GM23248 (cell line): Measurements from ENCODE around the gene CD7. TPM values are rescaled to one million over a fixed set of nuclear protein-coding genes. Genes with fewer than 3 reads are reported as not detected.
A peak's percentile ranks its signal among the peaks of the same experiment; 100 is the strongest.

Experiments
- DNase-seq: peaks from one replicate; pipeline ENCODE4 v3.0.0-alpha.2; 2015
- H2AFZ ChIP-seq: fragments of 200-600 bp; sonication (generic); 2 replicates; pipeline ENCODE4 v1.6.1; 2016; ENCODE audit warnings: antibody characterized with exemption
- H3F3A ChIP-seq: fragments of 200-600 bp; sonication (generic); 2 replicates; pipeline ENCODE4 v1.6.1; 2016; ENCODE audit warnings: mild to moderate bottlenecking, antibody characterized with exemption, mixed run types; ENCODE audit not compliant: insufficient read depth
- H3K27ac ChIP-seq: fragments of 200-600 bp; sonication (generic); 2 replicates; pipeline ENCODE4 v1.5.1; 2016; ENCODE audit warnings: mild to moderate bottlenecking
- H3K27me3 ChIP-seq: fragments of 200-600 bp; sonication (generic); replicated peaks from 2 replicates; pipeline ENCODE4 v1.6.1; 2016; ENCODE audit warnings: mild to moderate bottlenecking; ENCODE audit not compliant: insufficient read depth
- H3K36me3 ChIP-seq: fragments of 200-600 bp; sonication (generic); 2 replicates; pipeline ENCODE4 v1.6.1; 2016; ENCODE audit warnings: low read depth, mild to moderate bottlenecking
- H3K4me1 ChIP-seq: fragments of 200-600 bp; sonication (generic); 2 replicates; pipeline ENCODE4 v1.6.1; 2016; ENCODE audit warnings: mild to moderate bottlenecking; ENCODE audit not compliant: insufficient read depth
- H3K4me2 ChIP-seq: fragments of 200-600 bp; sonication (generic); one replicate; pipeline ENCODE4 v1.6.1; 2016; ENCODE audit warnings: mild to moderate bottlenecking; ENCODE audit not compliant: unreplicated experiment
- H3K4me3 ChIP-seq: fragments of 200-600 bp; sonication (generic); 2 replicates; pipeline ENCODE4 v1.5.1; 2016; ENCODE audit warnings: mild to moderate bottlenecking
- H3K79me2 ChIP-seq: fragments of 200-600 bp; sonication (generic); 2 replicates; pipeline ENCODE4 v1.6.1; 2016; ENCODE audit warnings: mild to moderate bottlenecking; ENCODE audit not compliant: insufficient read depth
- H3K9ac ChIP-seq: fragments of 200-600 bp; sonication (generic); 2 replicates; pipeline ENCODE4 v1.6.1; 2016; ENCODE audit warnings: mild to moderate bottlenecking
- H3K9me2 ChIP-seq: fragments of 200-600 bp; sonication (generic); 2 replicates; pipeline ENCODE4 v1.6.1; 2016; ENCODE audit warnings: mixed run types, mild to moderate bottlenecking, moderate library complexity; ENCODE audit not compliant: insufficient read depth
- H3K9me3 ChIP-seq: fragments of 200-600 bp; sonication (generic); one replicate; pipeline ENCODE4 v1.6.1; 2017; ENCODE audit warnings: low read depth
- H4K20me1 ChIP-seq: fragments of 200-600 bp; sonication (generic); 2 replicates; pipeline ENCODE4 v1.6.0; 2016; ENCODE audit not compliant: insufficient read depth
- EZH2 ChIP-seq: fragments of 200-600 bp; sonication (generic); IDR thresholded peaks from 2 replicates; pipeline ENCODE4 v1.6.1; 2018; ENCODE audit warnings: antibody characterized with exemption, mild to moderate bottlenecking; ENCODE audit not compliant: insufficient read depth, poor library complexity, severe bottlenecking
- EZH2phosphoT487 ChIP-seq: fragments of 200-600 bp; sonication (generic); IDR thresholded peaks from 2 replicates; pipeline ENCODE4 v1.6.1; 2018; ENCODE audit warnings: antibody characterized with exemption, moderate library complexity, mild to moderate bottlenecking, low read depth; ENCODE audit not compliant: insufficient read depth
- WGBS, 2 experiments: methylation state at CpG; one replicate each; pipeline ENCODE4 v1.1.6; 2015 to 2017; ENCODE audit warnings: low lambda C conversion rate in 2 of 2, low coverage in 1 of 2; ENCODE audit errors: missing lambda C conversion rate in 2 of 2; 5-methylcytosine and 5-hydroxymethylcytosine counted together
- in situ Hi-C: fragments of 300-500 bp; cut with MboI; formaldehyde crosslinking; loops from 2 replicates; pipeline ENCODE4 v1.15.0; 2020
- polyA plus RNA-seq: library from polyadenylated mRNA; unstranded; fragments of >200 nt; fragmentation: Nextera tagmentation; extraction: Ambion mirVana; gene quantifications from 2 replicates; pipeline ENCODE4 v1.2.1, GENCODE V29; 2016
- total RNA-seq: library from RNA; depleted of rRNA; stranded (reverse); fragments of >200 nt; shearing (Covaris generic); gene quantifications from 2 replicates; pipeline ENCODE4 v1.2.3, GENCODE V29; 2014

Gene CD7
- total and polyA plus RNA-seq, 2 experiments from 2014 or later: 0.22 to 0.23 TPM

DNA sequence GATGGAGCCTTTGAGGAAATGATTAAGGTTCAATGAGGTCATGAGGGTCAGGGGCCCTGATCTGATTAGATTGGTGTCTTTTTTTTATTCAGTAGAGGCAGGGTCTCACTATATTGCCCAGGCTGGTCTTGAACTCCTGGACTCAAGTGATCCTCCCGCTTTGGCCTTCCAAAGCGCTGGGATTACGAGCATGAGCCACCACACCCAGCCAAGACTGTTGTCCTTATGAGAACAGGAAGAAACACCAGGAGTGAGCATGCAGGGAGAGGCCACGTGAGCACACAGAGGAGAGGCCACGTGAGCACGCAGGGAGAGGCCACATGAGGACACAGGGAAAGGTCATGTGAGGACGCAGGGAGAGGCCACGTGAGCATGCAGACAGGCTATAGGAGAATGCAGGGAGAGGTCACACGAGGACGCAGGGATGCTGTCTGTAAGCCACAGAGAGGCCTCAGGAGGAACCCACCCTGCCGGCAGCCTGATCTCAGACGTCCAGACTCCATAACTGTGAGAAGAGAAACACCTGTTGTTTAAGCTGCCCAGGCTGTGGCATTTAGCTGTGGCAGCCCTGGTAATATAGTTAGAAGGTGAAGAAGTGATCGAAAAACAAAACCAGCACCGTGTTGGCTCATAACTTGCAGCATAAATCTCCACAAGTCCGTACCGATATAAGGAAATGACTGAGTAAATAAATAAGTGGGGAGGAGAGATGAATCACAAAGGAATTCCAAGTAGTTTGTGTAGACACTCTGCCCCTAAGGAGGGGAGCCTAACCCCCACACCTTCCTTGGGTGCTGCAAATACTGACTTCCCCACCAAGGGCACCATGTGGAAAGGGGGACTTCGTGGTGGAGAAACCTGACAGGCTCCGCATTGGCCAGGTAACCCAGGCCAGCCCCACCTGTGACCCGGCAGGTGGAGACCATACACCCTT lies 29.3 kb downstream of the CD7 start:
- H3K9ac ChIP-seq: no peak overlapping the region
- TF ChIP-seq EZH2phosphoT487 (no peak), EZH2 (no peak)

DNA sequence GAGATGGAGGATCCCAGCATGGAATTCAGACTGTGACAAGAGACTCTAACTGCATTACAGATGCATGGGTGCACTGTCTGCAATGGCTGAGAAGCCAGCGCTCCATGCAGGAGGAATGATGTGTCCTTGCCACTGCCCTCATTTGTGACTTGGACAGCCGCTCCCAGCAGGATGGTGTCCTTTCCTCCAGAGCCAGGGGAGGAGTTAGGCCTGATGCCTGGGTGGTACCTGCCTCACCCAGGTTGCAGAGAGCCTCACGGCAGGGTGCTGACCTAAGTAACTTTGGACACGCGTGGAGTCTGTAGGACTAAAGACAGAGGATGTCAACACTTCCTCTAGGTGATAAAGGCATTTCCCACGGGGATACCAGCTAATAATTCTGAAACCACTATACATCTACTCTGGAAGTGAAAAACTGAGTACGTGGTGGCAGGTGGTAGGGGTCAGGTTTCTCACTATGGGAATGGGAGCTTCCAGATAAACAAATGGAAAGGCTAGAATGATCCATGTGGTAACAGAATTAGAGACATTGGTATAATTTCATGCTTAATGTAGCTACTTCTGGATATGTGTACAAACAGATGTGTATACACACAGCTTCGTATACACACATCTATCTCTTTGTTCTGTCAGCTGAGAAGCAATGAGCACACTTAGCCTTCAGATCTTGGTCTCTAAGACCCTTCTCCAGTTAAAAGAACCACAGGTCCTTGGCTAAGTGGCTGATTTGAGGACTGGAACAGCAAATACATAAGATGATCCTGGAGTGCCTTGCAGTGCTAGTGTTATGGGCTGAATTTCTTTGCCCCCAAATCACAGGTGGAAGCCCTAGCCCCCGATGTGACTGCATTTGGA lies 30.2 kb downstream of the CD7 start:
- H3K9me3 ChIP-seq: no peaks in the 10 kb centered on the region
- no peak overlapping the region for H3K4me3 ChIP-seq
- WGBS, 2 experiments: 74 to 83% methylated on average over 9 of the region's 9 CpGs
- H3K9me2 ChIP-seq: no peaks in the 10 kb centered on the region
- no peaks in the 10 kb centered on the region for H3K36me3 ChIP-seq
- H3K4me2 ChIP-seq: no peak overlapping the region
- no peaks in the 10 kb centered on the region for H3F3A ChIP-seq
- H2AFZ ChIP-seq: no peak overlapping the region
- no peak for DNase-seq
- H3K9ac ChIP-seq: no peak overlapping the region
- no peak overlapping the region for H3K27ac ChIP-seq
- H3K4me1 ChIP-seq: peaks cover 11% of the 10 kb centered on the region
- H3K79me2 ChIP-seq: no peaks in the 10 kb centered on the region
- H4K20me1 ChIP-seq: no peaks in the 10 kb centered on the region
- H3K27me3 ChIP-seq: no peaks in the 10 kb centered on the region
- in situ Hi-C loops: no loop called here
- TF ChIP-seq EZH2: no peak
- TF ChIP-seq EZH2phosphoT487: no peak

More for the DNA sequence above, 29.3 kb downstream of the CD7 start:
- no peaks in the 10 kb centered on the region for H4K20me1 ChIP-seq
- H3K4me3 ChIP-seq: no peak overlapping the region
- H3K27me3 ChIP-seq: no peaks in the 10 kb centered on the region
- 76 to 78% methylated on average over 18 to 19 of the region's 19 CpGs for WGBS, 2 experiments
- no peaks in the 10 kb centered on the region for H3K79me2 ChIP-seq
- in situ Hi-C loops: no loop called here
- no peak overlapping the region for H3K4me2 ChIP-seq
- H3K27ac ChIP-seq: no peak overlapping the region
- H3K9me2 ChIP-seq: no peaks in the 10 kb centered on the region
- no peaks in the 10 kb centered on the region for H3F3A ChIP-seq
- H2AFZ ChIP-seq: no peak overlapping the region
- no peaks in the 10 kb centered on the region for H3K9me3 ChIP-seq
- no peak for DNase-seq
- no peaks in the 10 kb centered on the region for H3K36me3 ChIP-seq
- H3K4me1 ChIP-seq: peaks cover 7% of the 10 kb centered on the region

DNA sequence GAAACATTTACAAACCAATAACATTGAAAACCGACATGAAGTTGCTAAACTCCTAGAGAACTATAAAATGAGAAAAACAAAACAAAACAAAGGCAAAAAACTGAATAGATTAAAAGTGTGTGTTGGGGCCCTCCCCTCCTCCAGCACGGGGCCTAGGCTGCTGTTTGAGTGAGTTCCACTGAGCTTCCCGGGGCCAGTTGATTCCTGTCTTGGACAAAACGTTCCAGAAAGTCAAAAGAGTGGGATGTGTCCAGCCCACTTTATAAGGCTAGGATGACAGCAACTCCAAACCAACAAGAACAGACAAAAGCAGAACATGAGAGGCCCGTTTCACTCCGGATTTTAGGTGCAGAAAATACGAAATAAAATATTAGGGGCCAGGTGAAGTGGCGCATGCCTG lies 32.3 kb downstream of the CD7 start:
- Histone ChIP-seq H3K9ac (no peak overlapping the region), H3K9me3 (no peaks in the 10 kb centered on the region), H3K36me3 (no peaks in the 10 kb centered on the region), H3K79me2 (no peaks in the 10 kb centered on the region), H3K4me2 (no peak overlapping the region), H3F3A (no peaks in the 10 kb centered on the region), H3K27ac (no peak overlapping the region), H3K9me2 (no peaks in the 10 kb centered on the region), H3K4me1 (peaks cover 17% of the 10 kb centered on the region), H4K20me1 (no peaks in the 10 kb centered on the region), H2AFZ (no peak overlapping the region), H3K27me3 (no peaks in the 10 kb centered on the region), H3K4me3 (no peak overlapping the region)
- 45 to 51% methylated on average over 8 of the region's 8 CpGs for WGBS, 2 experiments
- no peak for TF ChIP-seq EZH2
- no peak for TF ChIP-seq EZH2phosphoT487
- no peak for DNase-seq
- in situ Hi-C loops: no loop called here

DNA sequence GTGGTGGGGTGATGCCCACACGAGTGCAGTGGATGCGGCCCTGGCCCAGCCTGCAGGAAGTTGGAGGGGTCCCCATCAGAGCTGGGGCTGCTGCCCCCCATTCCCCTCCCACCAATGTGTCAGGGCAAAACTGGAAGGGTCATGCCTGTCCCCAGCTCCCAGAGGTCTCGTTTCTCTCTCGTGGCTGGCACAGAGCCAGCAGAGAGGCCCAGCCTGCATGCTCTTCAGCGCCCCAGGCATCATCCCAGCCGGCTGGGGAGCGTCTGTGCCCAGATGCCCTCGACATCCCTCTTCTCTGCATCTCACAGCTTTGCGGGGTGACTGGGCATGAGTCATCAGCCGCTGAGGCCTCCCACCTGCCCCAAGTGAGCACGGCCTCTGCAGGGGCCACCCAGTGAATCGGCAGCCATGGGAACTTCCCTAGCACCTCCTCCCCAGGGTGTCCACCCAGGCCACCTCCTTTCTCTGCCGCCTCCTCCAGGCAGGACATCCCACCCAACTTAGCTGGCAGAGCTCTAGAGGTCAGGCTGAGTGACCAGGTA lies 34.1 kb downstream of the CD7 start:
- Histone ChIP-seq H3K27ac (no peak overlapping the region), H3K36me3 (no peaks in the 10 kb centered on the region), H3F3A (no peaks in the 10 kb centered on the region), H3K27me3 (no peaks in the 10 kb centered on the region), H4K20me1 (no peaks in the 10 kb centered on the region), H3K4me1 (peaks cover 17% of the 10 kb centered on the region), H3K9me2 (no peaks in the 10 kb centered on the region), H3K79me2 (no peaks in the 10 kb centered on the region), H2AFZ (no peak overlapping the region), H3K9me3 (no peaks in the 10 kb centered on the region), H3K9ac (no peak overlapping the region), H3K4me3 (no peak overlapping the region), H3K4me2 (no peak overlapping the region)
- peak; percentile 84 for DNase-seq
- TF ChIP-seq EZH2phosphoT487: no peak
- TF ChIP-seq EZH2: no peak
- in situ Hi-C loops: no loop called here
- WGBS, 2 experiments: 26 to 28% methylated on average over 11 to 13 of the region's 13 CpGs
